Transverse colon (tissue), 4 donors: ENCODE results near the gene RAB3C. TPM values are rescaled to one million over a fixed set of nuclear protein-coding genes. Genes with fewer than 3 reads are reported as not detected.

Experiments used
- DNase-seq: peaks from one replicate; pipeline ENCODE4 v3.0.0-alpha.2; 2019
- H3K27ac ChIP-seq, 4 donors: fragments of 200-600 bp; sonication (generic); 2 replicates each; pipeline ENCODE4 v1.5.1; 2016 to 2018; ENCODE audit warnings: inconsistent platforms in 4 of 4
- H3K27me3 ChIP-seq: fragments of 200-600 bp; sonication (generic); 2 replicates; pipeline ENCODE4 v1.5.1; 2017; ENCODE audit warnings: inconsistent platforms
- H3K36me3 ChIP-seq, 4 donors: fragments of 200-600 bp; sonication (generic); 2 replicates each; pipeline ENCODE4 v1.5.1; 2017 to 2019; ENCODE audit warnings: inconsistent platforms in 4 of 4
- H3K4me1 ChIP-seq, 4 donors: fragments of 200-600 bp; sonication (generic); 2 replicates each; pipeline ENCODE4 v1.5.1; 2017 to 2020; ENCODE audit warnings: inconsistent platforms in 4 of 4
- H3K4me3 ChIP-seq, 4 donors: fragments of 200-600 bp; sonication (generic); 1 replicate in 1 of 4; 2 replicates in 3 of 4; pipeline versions ENCODE4 v1.5.1 to v1.6.1; 2017 to 2019; ENCODE audit warnings: inconsistent platforms in 4 of 4
- H3K9me3 ChIP-seq, 2 donors: fragments of 200-600 bp; sonication (generic); 2 replicates each; pipeline ENCODE4 v1.5.1; 2017 to 2019; ENCODE audit warnings: inconsistent platforms in 2 of 2
- EP300 ChIP-seq: sonication (generic); formaldehyde crosslinking; IDR thresholded peaks from one replicate; pipeline ENCODE4 v1.6.1; 2017; ENCODE audit warnings: antibody characterized with exemption, low read depth
- POLR2A ChIP-seq: fragments of 450-650 bp; IDR thresholded peaks from one replicate; pipeline ENCODE4 v1.6.1; 2016; ENCODE audit warnings: antibody characterized with exemption, mild to moderate bottlenecking, moderate library complexity
- POLR2AphosphoS5 ChIP-seq, 3 donors: sonication (generic); formaldehyde crosslinking; IDR thresholded peaks; one replicate each; pipeline ENCODE4 v1.6.1; 2016; ENCODE audit warnings: antibody characterized with exemption in 3 of 3
- WGBS, 2 donors: methylation state at CpG; one replicate each; pipeline ENCODE4 v1.1.5; 2018; ENCODE audit warnings: low coverage in 1 of 2; 5-methylcytosine and 5-hydroxymethylcytosine counted together
- in situ Hi-C, 4 donors: fragments of 200-750 bp; cut with MboI; loops; one replicate each; pipeline versions ENCODE4 v1.15.0 to v1.15.1; 2017; ENCODE audit warnings: low sequenced_read_pairs in 3 of 4, low pct_ligation_motif_present in 1 of 4, low pct_unique_long_range_greater_than_20kb in 1 of 4
- intact Hi-C: fragments of 100-400 bp; cut with DNase I; formaldehyde crosslinking; loops from one replicate; pipeline ENCODE4 v1.15.1; 2023; ENCODE audit warnings: low total_unique reads
- total RNA-seq, 4 donors: library from RNA; depleted of rRNA; stranded (reverse); fragments of >200 nt; gene quantifications; one replicate each; pipeline ENCODE4 v1.1.0, GENCODE V29; 2016
- TF ChIP-seq, protein P1 (sequence below), 5 experiments: fragments of 200-600 bp in 3 of 5; fragments of 450-650 bp in 2 of 5; sonication (generic) in 3 of 5; IDR thresholded peaks; 1 replicate in 2 of 5; 2 replicates in 3 of 5; pipeline ENCODE4 v1.5.1; 2016 to 2017; ENCODE audit warnings: antibody characterized with exemption in 5 of 5, inconsistent platforms in 3 of 5, mild to moderate bottlenecking in 2 of 5, moderate library complexity in 1 of 5

The RAB3C gene
- total RNA-seq, 4 donors from 2014 or later, result 0.20 to 0.75 (median 0.51) TPM

DNA sequence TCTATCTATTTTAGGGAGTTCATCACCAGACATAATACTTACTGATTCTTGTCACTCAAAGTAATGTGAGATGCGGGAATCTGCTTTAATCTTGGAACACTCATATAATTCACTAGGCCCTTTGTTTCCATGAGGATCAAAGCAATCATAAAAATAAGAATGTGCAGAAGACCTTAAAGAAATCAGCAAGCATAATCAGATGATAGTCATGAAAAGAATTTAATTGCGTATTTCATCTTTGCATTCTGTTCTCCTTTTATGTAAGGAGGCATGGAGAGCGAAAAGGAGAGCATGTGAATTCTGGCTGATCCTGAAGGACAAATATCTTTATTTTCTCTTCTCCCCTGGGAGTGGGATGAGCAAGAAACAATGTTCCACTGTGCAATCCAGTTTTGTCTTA is 128.0 kb downstream of the RAB3C start:
- in situ Hi-C loops (no loop called here), intact Hi-C loops (no loop called here)
- no peak overlapping the region for H3K4me3 ChIP-seq
- no peaks in the 10 kb centered on the region for H3K36me3 ChIP-seq
- no peaks in the 10 kb centered on the region for H3K9me3 ChIP-seq
- H3K27ac ChIP-seq, result no peak overlapping the region
- TF ChIP-seq, protein P1, sequence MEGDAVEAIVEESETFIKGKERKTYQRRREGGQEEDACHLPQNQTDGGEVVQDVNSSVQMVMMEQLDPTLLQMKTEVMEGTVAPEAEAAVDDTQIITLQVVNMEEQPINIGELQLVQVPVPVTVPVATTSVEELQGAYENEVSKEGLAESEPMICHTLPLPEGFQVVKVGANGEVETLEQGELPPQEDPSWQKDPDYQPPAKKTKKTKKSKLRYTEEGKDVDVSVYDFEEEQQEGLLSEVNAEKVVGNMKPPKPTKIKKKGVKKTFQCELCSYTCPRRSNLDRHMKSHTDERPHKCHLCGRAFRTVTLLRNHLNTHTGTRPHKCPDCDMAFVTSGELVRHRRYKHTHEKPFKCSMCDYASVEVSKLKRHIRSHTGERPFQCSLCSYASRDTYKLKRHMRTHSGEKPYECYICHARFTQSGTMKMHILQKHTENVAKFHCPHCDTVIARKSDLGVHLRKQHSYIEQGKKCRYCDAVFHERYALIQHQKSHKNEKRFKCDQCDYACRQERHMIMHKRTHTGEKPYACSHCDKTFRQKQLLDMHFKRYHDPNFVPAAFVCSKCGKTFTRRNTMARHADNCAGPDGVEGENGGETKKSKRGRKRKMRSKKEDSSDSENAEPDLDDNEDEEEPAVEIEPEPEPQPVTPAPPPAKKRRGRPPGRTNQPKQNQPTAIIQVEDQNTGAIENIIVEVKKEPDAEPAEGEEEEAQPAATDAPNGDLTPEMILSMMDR (IDR thresholded peaks at IDR 0.05), result no peak
- TF ChIP-seq POLR2AphosphoS5 (IDR thresholded peaks at IDR 0.05) (no peak), EP300 (no peak), POLR2A (no peak)
- H3K4me1 ChIP-seq, result no peaks in the 10 kb centered on the region
- WGBS, 2 donors, result 76 to 82% methylated on average over 3 of the region's 3 CpGs
- H3K27me3 ChIP-seq, result no peaks in the 10 kb centered on the region
- DNase-seq, result no peak

DNA sequence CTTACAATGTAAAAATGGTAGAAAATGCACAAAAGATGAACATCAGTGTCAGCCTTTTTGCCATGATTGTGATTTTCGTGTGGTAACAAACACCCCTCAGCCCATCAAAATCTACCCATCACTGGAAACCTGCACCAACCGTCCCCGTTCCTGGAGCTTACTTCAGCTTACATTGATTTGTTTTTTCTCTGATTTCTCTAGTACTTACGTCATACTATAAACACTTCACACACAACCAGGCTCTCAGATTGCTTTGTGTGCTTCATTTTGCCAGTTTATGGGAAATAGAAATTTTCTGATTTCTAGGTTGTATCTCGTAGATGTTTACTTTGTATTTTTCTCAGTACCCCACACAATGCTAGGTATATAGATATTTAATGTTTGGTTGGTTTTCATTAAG is 129.1 kb downstream of the RAB3C start:
- no peak for DNase-seq
- no peaks in the 10 kb centered on the region for H3K4me1 ChIP-seq
- no peaks in the 10 kb centered on the region for H3K9me3 ChIP-seq
- no peaks in the 10 kb centered on the region for H3K27me3 ChIP-seq
- TF ChIP-seq EP300 (no peak), POLR2A (no peak), POLR2AphosphoS5 (IDR thresholded peaks at IDR 0.05) (no peak)
- TF ChIP-seq, protein P1 (IDR thresholded peaks at IDR 0.05), result no peak
- intact Hi-C loops, result no loop called here
- 90 to 95% methylated on average over 4 to 5 of the region's 5 CpGs for WGBS, 2 donors
- no peak overlapping the region for H3K4me3 ChIP-seq
- no peaks in the 10 kb centered on the region for H3K36me3 ChIP-seq
- no peak overlapping the region for H3K27ac ChIP-seq
- in situ Hi-C loops, result no loop called here

DNA sequence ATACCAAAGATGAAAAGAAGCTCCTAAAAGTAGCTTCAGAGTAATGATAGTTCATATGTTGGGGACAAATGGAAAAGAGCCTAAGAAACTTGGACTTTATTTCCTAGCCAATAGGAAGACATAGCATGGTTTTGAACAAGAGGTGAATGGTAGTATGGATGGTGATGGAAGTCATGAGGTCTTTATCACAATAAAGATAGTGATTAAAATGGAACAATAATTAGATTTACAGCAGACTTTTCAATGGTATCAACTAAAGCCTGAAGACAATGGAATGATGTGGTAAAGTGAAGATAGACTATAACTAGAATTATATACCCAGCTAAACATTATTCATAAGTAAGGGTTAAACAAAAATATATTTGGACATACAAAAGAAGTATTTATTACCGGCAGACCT is 131.2 kb downstream of the RAB3C start:
- DNase-seq, result no peak
- H3K27ac ChIP-seq, result no peak overlapping the region
- H3K4me1 ChIP-seq, result no peaks in the 10 kb centered on the region
- peaks cover 3% of the 10 kb centered on the region for H3K27me3 ChIP-seq
- in situ Hi-C loops (no loop called here), intact Hi-C loops (no loop called here)
- no peaks in the 10 kb centered on the region for H3K9me3 ChIP-seq
- H3K36me3 ChIP-seq, result no peaks in the 10 kb centered on the region
- TF ChIP-seq POLR2A (no peak), POLR2AphosphoS5 (IDR thresholded peaks at IDR 0.05) (no peak), EP300 (no peak)
- TF ChIP-seq, protein P1 (IDR thresholded peaks at IDR 0.05), result no peak
- H3K4me3 ChIP-seq, result no peak overlapping the region
- WGBS, 2 donors, result 90 to 100% methylated on average over 1 of the region's 1 CpG

DNA sequence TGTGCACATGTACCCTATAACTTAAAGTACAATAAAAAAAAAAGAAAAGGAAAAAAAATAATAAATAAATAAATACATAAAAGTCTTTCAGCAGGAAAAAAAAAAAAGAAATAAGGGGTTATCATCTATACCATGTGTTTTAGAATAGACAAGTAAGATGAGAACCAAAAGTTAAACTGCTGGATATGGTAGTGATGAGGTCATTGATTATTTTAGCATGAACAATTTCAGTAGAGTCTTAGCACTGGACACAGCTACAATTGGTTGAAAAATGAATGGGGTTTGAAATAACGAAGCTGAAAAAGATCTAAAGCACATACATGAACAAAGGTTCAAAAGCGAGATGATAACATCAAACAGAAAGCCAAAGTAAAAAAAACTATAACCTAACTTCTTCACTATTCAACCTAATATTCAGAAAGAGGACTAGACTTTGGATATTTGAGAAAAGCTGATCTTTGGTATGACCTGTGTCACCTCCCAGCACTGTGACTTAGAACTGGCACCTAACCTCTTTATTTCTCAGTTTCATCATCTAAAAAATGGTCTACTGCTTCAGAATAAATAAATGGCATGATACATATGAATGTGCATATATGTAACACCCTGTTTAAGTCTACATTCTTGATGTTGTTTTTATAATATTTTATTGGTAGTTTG is 133.3 kb downstream of the RAB3C start:
- Histone ChIP-seq H3K4me1 (no peaks in the 10 kb centered on the region), H3K9me3 (no peaks in the 10 kb centered on the region), H3K27ac (no peak overlapping the region), H3K27me3 (peaks cover 3% of the 10 kb centered on the region), H3K36me3 (no peaks in the 10 kb centered on the region), H3K4me3 (no peak overlapping the region)
- in situ Hi-C loops (no loop called here), intact Hi-C loops (no loop called here)
- WGBS, 2 donors, result 71 to 89% methylated on average over 2 of the region's 2 CpGs
- no peak for DNase-seq
- TF ChIP-seq POLR2A (no peak), POLR2AphosphoS5 (IDR thresholded peaks at IDR 0.05) (no peak), EP300 (no peak)

DNA sequence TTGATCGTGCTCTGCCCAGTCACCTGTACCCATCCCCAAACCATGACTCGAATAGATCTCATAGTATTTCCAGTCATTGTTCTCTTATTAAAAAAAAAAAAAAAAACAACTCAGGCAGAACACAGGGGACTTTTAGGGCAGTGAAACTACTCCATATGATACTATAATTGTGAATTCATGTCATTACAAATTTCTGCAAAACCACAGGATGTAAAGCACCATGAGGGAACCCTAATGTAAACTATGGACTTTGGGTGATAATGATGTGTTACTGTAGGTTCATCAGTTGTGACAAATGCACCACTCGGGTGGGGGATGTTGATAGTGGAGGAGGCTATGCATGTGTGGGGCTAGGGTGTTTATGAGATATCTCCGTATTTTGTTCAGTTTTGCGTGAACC is 133.8 kb downstream of the RAB3C start:
- H3K36me3 ChIP-seq, result no peaks in the 10 kb centered on the region
- H3K9me3 ChIP-seq, result no peaks in the 10 kb centered on the region
- DNase-seq, result no peak
- intact Hi-C loops (no loop called here), in situ Hi-C loops (no loop called here)
- H3K4me3 ChIP-seq, result no peak overlapping the region
- TF ChIP-seq POLR2AphosphoS5 (IDR thresholded peaks at IDR 0.05), result no peak
- TF ChIP-seq, protein P1 (IDR thresholded peaks at IDR 0.05), result no peak
- TF ChIP-seq EP300, result no peak
- TF ChIP-seq POLR2A, result no peak
- no peaks in the 10 kb centered on the region for H3K4me1 ChIP-seq
- peaks cover 3% of the 10 kb centered on the region for H3K27me3 ChIP-seq
- 64 to 76% methylated on average over 3 to 5 of the region's 5 CpGs for WGBS, 2 donors
- no peak overlapping the region for H3K27ac ChIP-seq
